HS-5 (cell line): ENCODE results near the gene NCOA6.
"Not testable (repeated sequence)": the region's sequence is repeated elsewhere in the genome, so short reads cannot be mapped to it uniquely, and the experiment has no call there.

ENCODE experiments used
- DNase-seq: peaks from one replicate; pipeline ENCODE4 v3.0.0-alpha.2; 2012; ENCODE audit warnings: low read depth

Gene NCOA6

DNA sequence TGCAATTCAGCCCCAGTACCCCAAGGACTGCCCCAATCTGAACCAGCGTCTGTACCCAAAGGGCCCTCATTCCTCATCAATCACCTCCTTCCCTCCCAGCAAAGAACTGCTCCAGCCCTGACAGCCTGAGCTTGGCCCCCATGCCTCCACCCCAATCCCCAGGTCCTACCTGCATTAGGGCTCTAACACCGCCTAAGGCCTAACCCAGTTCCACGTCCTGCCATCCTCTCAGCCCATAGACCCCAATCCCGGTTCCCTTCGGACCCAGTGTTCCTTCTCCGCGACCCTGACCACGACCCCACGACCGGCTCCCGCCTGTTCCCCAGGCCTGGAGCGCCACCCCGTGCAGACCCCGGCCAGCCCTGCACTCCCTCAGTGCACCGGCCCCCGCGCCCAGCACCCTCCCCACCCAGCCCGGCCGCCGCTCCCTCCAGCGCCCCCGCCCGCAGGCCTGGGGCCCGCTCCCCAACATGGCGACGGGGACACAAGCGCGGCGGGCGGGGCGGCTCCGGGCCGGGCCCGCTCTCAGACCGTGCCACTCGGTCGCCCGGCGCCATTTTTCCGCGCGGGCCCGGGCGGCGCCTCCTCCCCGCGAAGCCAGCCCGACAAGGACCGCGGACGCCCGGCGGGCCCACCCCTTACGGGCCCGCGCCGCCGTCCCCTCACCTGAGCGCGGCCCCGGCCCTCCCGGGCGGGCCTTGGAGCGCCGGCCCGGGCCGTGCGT lies 483 bp downstream of the NCOA6 start:
- DNase-seq: no peak

GRCh38 chr20:34824452-34824805 lies 1.0 kb downstream of the NCOA6 start:
- DNase-seq: no peak

DNA sequence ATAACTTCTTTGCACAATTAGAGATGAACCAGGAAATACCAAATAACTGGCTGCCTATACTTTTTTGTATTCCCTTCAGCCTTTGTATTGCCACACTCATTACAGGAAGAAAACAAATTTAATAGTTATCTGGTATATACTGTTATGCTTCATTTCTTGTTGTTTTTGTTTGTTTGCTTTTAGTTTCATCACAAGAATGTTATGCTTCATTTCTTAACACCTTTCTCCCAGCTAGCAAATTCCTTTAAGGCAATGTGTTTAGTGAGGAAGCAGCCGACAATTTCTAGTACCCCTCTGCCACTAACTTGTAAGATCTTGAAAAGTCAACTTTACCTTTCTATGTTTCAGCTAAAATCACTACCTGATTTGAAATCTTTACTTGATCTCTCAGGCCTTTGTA lies 1.4 kb downstream of the NCOA6 start:
- no peak for DNase-seq

DNA sequence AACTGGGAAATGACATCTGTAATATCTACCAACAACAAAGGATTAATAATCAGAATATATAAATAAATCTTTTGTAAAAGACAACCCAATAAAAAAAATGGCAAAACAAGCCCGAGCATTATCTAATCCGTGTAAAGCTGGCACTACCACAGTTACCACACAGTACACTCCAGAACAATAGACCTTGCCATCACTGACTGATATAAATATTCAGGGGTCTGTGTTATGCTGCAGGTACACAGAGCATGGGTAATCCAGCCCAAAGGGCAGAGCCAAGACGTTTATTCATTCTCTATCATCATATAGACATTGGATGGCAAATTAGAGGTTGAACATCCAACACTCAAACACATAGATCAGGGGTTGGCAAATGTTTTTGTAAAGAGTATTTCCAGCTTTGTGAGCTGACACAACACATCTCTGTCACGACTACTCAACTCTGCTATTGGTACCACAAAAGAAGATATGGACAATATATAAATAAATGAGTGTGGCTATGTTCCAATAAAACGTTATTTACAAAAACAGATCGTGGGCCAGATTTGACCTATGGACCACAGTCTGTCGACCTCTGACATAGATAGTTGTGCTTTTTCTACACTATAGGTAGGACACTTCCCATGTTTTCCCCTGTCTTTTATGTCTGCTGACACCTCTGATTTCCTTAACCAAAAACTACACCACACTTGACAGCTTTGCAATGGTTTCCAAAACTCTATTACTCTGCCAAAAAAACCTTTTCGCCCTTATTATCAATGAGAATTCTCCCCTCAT lies 4.5 kb downstream of the NCOA6 start:
- no peak for DNase-seq

DNA sequence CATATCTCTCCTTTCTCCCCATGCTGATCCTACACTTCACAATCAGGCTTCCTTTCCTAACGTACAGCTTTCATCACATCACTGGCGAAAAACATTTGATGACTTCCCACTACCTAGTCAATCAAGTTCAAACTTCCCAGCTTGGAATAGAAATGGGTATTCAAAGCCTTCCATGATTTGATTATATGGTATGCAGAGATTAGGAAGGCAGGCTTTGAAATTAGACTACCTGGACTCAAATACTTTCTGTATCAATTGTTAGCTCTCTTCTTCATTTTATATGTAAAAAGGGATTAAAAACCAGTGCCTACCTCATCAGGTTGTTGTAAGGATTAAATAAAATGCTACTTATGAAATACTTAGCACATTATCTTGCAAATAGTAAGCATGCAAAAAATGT lies 7.7 kb downstream of the NCOA6 start:
- no peak for DNase-seq

DNA sequence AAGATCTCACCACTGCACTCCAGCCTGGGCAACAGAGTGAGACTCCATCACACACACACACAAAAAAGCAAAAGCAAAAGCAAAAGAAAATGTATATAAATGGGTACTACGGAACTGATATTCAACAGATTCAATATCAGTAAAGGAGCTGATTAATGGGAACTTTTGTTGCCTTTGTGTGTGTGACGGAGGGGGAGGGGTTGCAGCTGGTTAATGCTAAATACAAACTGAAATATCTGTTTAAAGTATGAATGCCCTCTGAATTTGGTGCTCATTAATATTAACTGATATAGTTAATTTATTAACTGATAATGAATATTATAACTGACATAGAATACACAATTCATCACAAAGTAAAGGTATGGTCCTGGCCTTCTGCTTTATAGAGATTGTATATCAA lies 8.4 kb downstream of the NCOA6 start:
- no peak for DNase-seq

GRCh38 chr20:34815636-34816035 lies 9.8 kb downstream of the NCOA6 start:
- DNase-seq: no peak

DNA sequence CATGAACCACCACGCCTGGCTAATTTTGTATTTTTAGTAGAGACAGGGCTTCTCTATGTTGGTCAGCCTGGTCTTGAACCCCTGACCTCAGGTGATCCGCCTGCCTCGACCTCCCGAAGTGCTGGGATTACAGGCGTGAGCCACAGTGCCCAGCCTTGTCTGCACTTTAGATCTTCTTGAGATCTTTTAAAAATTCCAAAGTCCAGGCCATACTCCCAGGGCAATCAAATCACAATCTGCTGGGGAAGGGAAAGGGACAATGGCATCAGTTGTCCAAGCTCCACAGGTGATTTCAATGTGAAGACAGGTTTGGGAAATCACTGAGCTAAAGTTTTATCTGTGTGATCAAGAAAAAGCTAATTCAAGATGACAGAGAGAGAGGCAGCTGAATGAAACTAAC lies 16.9 kb downstream of the NCOA6 start:
- DNase-seq: no peak

- DNase-seq: not testable (repeated sequence)
These were observed 17.4 kb downstream of the NCOA6 start for GRCh38 chr20:34807944-34808465.

DNA sequence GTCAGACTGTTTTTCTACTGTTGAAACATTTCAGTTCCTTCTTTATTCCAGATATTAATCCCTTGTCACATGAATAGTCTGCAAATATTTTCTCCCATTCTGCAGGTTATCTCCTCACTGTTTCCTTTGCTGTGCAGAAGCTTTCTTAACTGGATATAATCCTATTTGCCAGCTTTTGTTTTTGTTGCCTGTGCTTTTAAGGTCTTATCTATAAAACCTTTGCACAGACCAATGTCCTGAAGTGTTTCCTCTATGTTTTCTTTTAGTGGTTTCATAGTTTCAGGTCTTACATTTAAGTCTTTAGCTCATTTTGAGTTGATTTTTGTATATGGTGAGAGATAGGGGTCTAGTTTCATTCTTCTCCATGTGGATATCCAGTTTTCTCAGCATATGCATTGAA lies 19.2 kb downstream of the NCOA6 start:
- DNase-seq: no peak

GRCh38 chr20:34798871-34799270 lies 26.6 kb downstream of the NCOA6 start:
- no peak for DNase-seq

- DNase-seq: no peak
These were observed 27.1 kb downstream of the NCOA6 start for GRCh38 chr20:34798328-34798727.

- no peak for DNase-seq
These were observed 28.1 kb downstream of the NCOA6 start for GRCh38 chr20:34797012-34797995.

DNA sequence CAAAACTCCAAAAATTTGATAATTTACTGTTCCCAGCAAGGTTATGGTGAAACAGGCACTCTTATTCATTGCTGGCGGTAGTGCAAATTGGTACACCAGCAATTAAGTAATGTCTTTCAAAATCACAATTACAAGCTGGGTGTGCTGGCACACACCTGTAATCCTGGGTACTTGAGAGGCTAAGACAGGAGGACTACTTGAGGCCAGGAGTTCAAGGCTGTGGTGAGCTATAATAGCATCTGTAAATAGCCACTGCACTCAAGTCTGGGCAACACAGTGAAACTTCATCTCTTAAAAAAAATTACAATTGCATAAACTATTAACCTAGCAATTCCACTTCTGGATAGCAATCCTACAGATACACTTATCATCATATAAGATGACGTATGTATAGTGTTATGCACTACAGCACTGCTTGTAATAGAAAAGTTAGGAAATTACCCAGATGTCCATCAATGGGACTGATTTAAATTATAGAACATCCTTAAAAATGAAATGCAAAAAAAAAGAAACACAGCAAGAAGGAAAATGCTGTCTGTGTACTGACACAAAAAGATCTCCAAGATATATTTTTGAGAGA lies 31.4 kb downstream of the NCOA6 start:
- no peak for DNase-seq

DNA sequence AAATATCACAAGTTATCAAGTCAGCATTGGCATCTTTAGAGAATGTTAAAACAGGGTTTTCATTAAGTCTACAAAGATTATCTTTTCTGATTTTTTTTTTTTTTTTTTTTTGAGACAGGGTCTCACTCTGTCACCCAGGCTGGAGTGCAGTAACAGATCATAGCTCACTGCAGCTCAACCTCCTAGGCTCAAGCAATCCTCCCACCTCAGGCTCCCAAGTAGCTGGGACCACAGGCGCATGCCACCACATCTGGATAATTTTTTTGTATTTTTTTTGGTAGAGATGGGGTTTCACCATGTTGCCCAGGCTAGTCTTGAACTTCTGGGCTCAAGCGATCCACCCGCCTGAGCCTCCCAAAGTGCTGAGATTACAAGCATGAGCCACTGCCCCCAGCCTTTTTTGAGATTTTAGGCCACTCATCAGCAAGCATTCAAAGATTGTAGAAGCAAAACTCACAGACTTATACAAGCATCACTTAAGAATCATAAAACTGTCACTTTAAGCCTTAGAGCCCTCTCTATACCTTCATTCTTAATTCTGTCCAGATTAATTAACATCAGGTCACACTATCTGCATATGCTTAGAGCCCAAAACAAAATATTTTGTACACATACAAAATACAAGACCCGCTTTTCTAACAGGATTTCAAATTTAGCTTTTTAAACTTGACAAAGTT lies 32.6 kb downstream of the NCOA6 start:
- no peak for DNase-seq

- no peak for DNase-seq
These were observed 34.0 kb downstream of the NCOA6 start for GRCh38 chr20:34791289-34792020.

- no peak for DNase-seq
These were observed 44.2 kb downstream of the NCOA6 start for GRCh38 chr20:34781220-34781619.

DNA sequence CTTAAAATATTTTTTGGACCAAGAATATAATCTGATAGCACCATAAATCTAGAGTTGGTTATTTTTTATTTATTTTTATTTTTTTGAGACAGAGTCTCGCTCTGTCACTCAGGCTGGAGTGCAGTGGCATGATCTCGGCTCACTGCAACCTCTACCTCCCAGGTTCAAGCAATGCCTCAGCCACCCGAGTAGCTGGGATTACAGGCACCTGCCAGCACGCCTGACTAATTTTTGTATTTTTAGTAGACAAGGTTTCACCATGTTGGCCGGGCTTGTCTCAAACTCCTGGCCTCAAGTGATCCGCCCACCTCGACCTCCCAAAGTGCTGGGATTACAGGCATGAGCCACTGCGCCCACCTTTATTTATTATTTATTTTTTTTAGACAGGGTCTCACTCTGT lies 45.2 kb downstream of the NCOA6 start:
- DNase-seq: not testable (repeated sequence)

DNA sequence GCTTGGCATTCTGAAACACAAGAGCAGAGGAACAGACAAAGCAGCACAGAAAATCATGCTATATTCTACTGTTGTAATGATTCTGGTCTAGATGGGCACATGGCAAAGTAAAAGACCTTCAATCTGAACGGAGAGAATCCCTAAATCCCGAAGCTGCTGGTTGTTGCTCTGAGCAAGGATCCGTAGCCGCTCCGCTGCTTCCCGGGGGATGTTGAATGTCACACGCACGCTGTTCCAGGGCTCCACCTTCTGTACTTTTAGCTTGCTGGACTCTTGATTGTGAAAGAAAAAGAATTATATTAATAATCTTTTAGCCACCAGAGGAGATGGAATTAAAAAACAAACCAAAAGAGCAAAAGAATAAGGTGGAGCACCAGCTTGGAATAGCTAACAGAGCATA lies 49.3 kb downstream of the NCOA6 start:
- no peak for DNase-seq

DNA sequence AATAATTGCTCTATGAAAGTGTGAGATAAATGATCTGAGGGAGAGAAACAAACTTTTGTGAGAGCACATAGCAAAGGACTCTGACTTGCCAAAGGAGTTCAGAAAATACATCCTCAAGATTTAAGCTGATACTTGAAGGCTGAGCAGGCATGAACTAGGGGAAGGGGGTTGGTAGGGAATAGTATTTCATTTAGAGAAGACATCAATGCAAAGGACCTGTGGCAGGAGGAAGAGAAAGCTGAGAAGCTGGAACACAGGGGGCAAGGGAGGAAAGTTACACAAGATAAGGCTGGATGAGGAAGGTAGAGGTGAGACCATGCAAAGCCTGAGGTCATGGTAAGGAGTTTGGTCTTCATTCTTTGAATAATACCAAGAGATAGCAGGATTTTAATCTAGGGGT lies 50.6 kb downstream of the NCOA6 start:
- no peak for DNase-seq

DNA sequence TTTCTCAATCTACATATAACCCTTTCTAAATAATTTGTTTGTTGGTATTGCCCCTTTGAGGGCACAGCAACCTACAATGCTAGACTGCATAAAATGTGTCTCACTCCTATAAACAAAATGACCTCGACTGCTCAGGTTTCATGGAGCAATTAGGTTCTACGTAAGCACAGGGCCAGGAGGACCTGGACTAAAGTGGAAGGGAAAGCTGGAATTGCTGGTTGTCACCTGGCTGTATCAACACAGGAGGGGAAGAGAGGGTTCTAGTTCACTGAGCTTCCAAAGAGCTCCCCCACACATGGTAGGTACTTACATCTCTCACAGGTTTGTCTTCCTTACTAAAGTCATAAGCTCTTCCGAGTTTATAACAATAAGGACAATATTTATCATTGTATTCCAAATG lies 51.0 kb downstream of the NCOA6 start:
- DNase-seq: no peak
